Endometrium (tissue), 2 donors: ENCODE results near the gene CFAP70.
"Not testable (repeated sequence)": the region's sequence is repeated elsewhere in the genome, so short reads cannot be mapped to it uniquely, and the experiment has no call there.

Experiments
- FAIRE-seq: peaks from 2 replicates; lab custom pipeline; 2012; peaks lifted over from hg19 to GRCh38; lab: Jason Lieb, UNC
- donor health status: control.
- donor health status: control.

The CFAP70 gene

DNA sequence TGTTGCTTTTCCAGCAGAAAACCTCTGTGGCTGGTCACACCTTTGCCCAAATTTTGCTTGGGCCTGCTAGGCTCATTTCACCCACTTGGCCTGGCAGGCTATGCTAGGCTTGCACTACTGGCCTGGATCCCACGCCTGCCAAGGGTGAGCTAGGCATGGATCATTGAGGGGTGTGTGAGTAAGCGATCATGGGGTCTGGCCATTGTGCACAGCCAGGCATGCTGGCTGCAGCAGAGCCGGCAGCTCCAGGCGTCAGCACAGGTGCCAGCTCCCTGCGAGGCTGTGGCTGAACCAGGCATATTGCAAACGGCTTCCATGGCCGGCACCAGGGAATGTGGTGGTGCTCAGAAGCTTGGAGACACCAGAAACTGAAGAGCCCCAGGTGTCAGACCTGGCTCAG is 19.2 kb downstream of the CFAP70 start:
- FAIRE-seq: no peak

DNA sequence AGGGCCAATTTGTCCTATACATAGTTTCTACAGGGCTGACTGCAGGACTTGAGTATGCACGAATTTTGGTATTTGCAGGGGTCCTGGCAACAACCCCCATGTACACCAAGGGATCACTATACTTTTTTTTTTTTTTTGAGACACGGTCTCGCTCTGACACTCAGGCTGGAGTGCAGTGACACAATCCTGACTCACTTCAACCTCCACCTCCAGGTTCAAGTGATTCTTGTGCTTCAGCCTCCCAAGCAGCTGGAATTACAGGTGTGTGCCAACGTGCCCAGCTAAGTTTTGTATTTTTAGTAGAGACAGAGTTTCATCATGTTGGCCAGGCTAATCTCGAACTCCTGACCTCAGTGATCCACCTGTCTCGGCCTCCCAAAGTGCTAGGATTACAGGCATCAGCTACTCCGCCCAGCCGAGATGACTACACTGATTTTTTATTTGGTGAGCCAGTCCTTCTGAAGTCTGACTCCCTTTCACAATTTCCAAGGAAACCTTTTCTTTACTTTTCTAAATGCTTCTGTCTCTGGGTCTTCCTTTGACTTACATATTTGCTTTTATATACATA is 19.8 kb downstream of the CFAP70 start:
- FAIRE-seq: no peak

DNA sequence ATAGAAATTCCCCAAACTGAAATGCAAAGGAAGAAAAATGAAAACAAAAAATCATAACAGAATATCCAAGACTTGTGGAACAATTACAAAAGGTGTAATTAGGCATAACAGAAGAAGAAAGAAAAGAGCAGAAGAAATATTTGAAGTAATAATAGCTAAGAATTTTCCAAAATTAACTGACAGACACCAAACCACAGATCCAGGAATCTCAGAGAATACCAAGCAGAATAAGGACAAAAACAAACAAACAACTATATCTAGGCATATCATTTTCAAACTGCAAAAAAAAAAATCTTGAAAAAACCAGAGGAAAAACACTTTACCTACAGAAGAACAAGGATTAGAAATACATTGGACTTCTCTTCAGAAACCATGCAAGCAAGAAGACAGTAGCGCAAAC is 25.5 kb downstream of the CFAP70 start:
- FAIRE-seq: no peak

DNA sequence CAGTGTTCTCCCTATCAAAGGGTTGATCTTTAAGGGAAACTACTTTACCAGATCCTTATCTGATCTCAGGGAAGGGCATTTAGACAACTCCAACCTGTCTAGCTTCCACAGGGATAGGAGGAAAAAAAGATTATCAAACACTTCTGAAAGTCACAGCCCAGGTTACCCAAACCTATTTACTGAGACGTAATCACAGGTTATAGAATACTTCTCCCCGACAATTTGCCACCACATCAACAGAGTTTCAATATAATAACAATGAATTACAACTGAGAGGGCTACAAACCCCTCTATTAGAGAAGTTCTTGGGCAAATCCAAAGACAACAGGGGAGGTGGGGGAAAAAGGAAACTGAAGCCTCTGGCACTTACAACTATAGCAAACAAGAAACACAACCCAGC is 26.3 kb downstream of the CFAP70 start:
- FAIRE-seq: no peak

DNA sequence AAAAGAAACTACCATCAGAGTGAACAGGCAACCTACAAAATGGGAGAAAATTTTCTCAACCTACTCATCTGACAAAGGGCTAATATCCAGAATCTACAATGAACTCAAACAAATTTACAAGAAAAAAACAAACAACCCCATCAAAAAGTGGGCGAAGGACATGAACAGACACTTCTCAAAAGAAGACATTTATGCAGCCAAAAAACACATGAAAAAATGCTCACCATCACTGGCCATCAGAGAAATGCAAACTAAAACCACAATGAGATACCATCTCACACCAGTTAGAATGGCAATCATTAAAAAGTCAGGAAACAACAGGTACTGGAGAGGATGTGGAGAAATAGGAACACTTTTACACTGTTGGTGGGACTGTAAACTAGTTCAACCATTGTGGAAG is 30.1 kb downstream of the CFAP70 start:
- FAIRE-seq: not testable (repeated sequence)

DNA sequence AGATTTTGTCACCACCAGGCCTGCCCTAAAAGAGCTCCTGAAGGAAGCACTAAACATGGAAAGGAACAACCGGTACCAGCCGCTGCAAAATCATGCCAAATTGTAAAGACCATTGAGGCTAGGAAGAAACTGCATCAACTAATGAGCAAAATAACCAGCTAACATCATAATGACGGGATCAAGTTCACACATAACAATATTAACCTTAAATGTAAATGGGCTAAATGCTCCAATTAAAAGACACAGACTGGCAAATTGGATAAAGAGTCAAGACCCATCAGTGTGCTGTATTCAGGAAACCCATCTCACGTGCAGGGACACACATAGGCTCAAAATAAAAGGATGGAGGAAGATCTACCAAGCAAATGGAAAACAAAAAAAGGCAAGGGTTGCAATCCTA is 33.4 kb downstream of the CFAP70 start:
- not testable (repeated sequence) for FAIRE-seq

DNA sequence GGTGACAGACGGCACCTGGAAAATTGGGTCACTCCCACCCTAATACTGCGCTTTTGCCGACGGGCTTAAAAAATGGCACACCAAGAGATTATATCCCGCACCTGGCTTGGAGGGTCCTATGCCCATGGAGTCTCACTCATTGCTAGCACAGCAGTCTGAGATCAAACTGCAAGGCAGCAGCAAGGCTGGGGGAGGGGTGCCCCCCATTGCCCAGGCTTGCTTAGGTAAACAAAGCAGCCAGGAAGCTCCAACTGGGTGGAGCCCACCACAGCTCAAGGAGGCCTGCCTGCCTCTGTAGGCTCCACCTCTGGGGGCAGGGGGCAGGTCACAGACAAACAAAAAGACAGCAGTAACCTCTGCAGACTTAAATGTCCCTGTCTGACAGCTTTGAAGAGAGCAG is 35.1 kb downstream of the CFAP70 start:
- FAIRE-seq: not testable (repeated sequence)

DNA sequence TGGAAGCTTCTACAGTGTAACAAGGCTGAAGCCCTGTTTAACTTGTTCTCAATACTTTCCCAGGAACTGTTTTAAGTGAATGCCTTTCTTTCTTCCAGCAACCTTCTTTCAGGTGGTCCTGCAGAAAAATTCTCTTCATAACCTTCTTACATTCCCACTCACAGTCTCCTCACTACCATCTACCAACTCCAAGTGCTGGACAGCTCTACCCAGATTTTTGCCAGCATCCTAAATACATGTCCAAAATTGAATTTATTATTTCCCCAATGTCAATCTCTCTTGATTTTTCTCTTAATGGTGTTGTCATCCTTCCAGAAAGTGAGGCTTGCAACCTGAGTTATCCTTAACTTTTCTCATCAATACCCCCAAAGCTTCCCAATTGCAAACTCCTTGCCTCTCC is 48.2 kb downstream of the CFAP70 start:
- FAIRE-seq: no peak

DNA sequence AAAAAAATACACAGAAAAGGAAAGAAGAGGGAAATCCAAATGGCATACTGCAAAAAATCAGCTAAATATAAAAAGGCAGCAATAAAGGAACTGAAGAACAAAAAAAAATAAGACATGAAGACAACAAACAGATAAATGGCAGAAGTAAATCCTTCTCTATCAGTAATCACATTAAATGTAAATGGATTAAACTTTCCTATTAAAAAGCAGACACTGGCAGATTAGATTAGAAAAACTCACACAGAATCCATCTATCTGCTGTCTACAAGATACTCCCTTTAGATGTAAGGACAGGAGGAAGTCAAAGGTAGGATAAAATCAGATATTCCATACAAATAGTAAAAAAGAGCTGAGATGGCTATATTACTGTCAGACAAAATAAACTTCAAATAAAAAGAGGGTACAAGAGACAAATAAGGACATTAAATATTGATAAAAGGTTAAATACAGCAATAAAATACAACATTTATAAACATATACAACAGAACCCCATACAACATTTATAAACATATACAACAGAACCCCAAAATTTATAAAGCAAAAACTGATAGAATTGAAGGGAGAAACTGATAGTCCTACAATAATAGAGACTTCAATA is 51.4 kb downstream of the CFAP70 start:
- no peak for FAIRE-seq

DNA sequence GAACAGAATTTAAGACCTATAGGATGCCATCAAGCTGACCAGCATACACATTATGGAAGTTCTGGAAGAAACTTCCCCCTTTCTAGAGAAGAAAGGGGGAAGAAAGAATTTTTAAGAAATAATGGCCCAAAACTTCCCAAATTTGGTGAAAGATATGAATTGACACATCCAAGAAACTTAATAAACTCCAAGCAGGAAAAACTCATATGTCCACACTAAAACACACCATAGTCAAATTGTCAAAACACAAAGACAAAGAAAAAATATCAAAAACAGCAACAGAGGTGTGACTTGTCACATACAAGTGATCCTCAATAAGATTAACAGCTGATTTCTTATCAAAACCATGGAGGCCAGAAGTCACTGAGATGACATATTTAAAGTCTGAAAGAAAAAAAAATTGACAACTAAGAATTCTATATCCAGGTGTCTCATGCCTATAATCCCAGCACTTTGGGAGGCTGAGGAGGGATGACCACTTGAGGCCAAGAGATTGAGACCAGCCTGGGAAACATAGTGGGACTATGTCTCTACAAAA is 52.4 kb downstream of the CFAP70 start:
- no peak for FAIRE-seq

DNA sequence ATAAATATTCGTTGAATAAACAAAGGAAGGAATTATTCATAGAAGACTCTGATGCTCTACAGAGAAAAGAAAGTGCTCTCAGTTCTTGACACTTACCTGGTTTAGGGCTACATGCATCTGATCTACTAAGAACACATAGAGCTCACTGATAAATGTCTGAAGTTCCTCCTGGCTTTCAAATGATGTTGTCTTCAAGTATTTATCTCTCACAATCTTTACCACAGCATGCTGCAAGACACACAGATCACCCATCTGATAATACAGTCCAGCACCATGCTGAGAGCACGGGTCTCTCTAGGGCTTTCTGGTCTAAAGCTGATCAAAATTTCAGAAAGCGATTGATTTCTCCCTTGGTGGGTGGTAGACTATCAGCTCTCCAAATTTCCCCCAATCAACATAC is 61.7 kb downstream of the CFAP70 start:
- no peak for FAIRE-seq

DNA sequence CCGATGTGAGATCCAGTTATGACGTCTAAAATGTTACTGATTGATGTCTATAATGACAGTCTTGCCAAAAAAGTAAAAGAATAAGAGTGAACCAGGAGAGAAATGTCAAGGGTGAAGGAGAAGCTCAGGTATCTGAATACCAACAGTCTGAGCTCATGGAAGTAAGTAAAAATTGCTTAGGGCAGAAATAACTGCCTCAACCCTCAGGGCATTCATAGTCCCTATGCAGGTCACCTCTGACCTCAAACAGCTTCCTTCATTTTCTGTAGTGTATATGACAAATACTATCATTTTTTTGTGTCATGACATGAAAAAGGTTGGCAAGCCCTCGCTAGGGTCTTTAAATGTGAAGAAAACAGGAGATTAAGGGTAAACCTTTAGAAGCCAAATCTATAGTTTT is 65.2 kb downstream of the CFAP70 start:
- FAIRE-seq: no peak

DNA sequence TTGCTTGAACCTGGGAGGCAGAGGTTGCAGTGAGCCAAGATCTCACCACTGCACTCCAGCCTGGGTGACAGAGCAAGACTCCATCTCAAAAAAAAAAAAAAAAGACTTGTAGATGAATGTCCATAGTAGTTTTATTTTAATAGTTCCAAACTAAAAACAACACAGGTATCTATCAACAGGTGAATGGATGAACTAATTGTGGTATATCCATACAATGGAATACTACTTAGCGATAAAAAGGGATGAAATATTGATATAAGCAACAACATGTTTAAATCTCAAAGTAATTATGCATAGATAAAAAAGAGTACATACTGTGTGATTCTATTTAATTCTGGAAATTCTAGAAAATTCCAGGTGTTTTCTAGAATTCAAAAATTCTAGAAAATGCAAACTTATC is 68.7 kb downstream of the CFAP70 start:
- FAIRE-seq: no peak

DNA sequence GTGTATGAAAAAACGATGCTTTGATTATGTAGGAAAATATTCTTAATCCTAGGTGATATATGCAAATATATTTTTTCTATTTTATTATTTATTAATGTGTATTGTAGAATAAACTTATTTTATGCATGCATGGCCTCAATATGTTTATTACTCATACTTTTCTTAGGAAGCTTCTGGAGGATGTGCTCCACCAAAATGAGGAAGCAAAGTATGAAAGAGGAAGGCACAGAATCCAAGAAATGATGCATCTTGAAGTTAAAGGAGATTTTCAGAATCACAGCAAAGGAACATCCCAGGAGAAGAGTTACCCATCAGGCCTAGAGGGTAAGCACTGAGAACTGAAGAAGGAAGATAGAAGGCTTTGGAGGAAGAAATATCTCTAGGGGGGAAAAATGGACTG is 71.2 kb downstream of the CFAP70 start:
- no peak for FAIRE-seq

DNA sequence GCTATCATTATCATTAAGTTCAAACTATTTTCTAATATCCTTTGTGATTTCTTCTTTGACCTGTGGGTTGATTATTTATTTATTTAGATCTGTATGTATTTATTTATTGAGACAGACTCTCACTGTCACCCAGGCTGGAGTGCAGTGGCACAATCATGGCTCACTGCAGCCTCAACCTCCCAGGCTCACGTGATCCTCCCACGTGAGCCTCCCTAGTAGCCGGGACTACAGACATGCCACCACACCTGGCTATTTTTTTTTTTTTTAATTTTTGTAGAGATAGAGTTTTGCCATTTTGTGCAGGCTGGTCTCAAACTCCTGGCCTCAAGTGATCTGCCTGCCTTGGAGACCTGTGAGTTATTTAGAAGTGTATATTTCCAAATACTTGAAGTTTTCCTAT is 77.6 kb downstream of the CFAP70 start:
- no peak for FAIRE-seq

DNA sequence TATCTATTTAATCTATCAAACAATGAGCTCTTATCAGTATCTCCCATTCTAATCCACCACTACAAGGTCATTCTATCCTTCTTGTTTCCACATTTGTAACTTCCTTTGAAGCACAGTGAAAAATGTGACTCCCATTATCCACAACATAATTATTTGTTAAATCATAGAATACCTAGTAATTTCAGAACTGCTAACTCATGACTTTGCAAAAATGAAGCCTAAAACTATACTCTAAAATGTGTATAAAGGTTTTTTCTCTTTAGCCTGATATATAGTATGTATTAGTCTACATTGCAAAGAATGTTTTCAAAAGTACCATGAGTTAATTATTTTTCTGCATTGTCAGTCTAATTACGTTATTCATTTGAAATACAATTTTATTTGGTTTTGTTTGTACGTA is 94.2 kb downstream of the CFAP70 start:
- FAIRE-seq: no peak

DNA sequence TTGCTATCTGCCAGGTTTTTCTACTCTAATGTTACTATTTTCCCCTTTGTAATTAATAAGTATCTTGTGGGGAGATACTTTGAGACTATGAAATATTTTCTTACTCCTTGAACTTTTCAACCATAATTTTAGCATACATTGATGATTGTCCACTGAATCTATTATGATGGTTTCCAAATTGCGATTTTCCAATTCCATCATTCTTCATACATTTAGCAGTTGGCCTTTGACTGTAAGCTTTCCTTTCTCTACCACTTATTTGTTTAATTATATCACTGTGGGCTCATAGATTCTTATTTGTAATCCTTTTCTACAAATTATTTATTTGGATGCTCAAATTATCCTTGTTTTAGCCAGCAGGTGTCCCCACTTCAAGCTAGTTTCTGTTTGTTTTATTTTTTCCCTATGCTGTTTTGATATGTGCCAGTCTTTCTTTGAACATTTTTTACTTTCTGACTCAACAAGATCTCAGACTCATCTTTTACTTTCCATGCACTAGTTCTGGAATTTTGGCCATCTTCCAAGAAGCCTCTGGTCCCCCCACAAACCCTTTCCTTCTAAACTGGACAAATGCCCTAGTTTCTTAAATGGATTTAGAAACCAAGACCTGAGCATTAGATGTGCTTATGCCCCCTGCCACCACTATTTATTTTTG is 94.8 kb downstream of the CFAP70 start:
- FAIRE-seq: peak; percentile 82

DNA sequence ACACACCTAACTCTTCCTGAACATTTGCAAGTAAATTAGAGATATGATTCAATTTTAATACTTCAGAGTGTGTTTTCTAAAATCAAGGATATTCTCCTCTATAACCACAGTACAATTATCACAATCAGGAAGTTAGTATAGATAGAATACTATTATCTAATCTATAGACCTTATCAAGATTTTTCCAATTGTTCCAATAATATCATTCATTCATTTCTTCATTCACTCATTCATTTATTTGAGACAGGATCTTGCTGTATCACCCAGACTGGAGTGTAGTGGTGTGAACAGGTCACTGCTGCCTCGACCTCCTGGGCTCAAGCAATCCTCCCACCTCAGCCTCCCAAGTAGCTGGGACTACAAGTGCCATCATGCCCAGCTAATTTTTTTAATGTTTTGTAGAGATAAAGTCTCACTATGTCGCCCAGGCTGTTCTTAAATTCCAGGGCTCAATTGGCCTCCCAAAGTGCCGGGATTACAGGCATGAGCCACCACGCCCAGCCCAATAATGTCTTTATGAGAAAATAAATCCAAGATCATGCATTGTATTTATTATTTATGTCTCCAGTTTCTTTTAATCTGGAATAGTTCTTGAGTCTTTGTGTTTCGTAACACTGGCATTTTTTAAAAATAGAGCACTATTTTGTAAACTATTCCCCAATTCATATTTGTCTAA is 95.6 kb downstream of the CFAP70 start:
- no peak for FAIRE-seq

DNA sequence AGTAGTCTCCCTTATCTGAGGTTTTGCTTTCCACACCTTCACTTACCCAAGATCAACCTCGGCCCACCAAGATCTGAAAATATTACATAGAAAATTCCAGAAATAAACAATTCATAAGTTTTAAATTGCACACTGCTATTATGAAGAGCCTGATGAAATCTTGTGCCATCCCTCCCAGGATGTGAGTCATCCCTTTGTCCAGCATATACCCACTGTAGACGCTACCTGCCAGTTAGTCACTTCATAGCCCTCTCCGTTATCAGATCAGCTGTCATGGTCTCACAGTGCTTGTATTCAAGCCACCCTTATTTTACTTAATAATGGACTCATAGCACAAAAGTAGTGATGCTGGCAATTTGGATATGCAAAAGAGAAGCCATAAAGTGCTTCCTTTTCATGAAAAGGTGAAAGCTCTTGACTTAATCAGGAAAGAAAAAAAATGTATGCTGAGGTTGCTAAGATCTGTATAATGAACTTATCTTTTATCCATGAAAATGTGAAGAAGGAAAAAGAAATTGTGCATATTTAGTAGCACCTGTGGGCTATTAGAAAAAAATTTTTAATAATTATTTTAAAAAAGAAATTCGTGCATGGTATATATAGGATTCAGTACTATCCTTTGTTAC is 96.4 kb downstream of the CFAP70 start:
- no peak for FAIRE-seq

DNA sequence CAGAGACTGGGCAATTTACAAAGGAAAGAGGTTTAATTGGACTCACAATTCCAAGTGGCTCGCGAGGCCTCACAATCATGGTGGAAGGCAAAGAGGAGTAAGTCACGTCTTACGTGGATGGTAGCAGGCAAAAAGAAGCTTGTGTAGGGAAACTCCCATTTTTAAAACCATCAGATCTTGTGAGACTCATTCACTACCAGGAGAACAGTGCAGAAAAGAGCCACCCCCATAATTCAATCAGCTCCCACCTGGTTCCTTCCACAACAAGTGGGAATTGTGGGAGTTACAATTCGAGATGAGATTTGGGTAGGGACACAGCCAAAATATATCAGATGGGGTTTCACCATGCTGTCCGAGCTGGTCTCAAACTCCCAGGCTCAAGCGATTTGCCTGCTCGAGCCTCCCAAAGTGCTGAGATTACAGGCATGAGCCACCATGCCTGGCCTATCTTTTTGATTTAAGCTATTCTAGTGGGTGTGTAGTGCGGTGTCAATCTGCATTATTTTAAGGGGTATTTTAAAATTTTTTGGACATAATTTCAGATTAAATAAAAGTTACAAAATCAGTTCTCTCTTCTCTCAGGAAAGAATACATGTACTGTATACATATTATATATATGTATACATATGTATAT is 97.2 kb downstream of the CFAP70 start:
- FAIRE-seq: no peak

DNA sequence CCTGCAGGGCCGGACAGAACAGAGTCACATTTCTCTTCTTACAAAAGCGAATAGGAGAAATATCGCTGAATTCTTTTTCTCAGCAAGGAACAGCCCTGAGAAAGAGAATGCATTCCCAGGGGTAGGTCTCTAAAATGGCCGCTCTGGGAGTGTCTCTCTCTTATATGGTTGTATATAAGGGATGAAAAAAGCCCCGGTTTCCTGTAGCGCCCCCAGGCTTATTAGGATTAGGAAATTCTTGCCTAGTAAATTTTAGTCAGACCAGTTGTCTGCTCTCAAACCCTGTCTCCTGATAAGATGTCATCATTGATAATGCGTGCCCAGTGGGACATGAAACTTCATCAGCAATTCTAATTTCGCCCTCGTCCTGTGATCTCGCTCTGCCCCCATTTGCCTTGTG is 100.1 kb downstream of the CFAP70 start:
- FAIRE-seq: not testable (repeated sequence)

DNA sequence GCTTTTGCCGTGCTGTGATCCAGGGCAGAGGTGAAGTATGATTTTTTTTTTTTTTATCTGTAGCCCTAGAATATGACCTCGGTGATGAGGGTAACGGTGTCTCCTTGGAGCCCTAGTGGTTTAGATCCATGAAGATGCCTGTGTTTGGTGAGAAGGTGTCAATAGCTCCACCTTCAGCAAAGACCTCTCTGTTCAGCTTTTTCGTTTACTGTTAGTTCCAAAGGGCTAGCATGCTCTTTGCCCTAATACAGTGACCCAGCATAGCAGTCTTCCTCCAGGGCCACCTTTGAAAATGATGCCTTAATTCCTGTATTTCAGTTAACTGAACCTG is 105.5 kb downstream of the CFAP70 start:
- FAIRE-seq: no peak
